Liver (tissue), 9 donors: ENCODE results near the gene MAP3K9. TPM values are rescaled to one million over a fixed set of nuclear protein-coding genes. Genes with fewer than 3 reads are reported as not detected.

ENCODE experiments used
- DNase-seq: peaks from one replicate; pipeline ENCODE4 v3.0.0-alpha.2; 2017; ENCODE audit warnings: low spot score
- H3K27ac ChIP-seq, 2 donors: one replicate each; pipeline ENCODE4 v1.7.0; 2013; ENCODE audit warnings: inconsistent platforms in 2 of 2, low read length in 2 of 2, control low read depth in 1 of 2, low read depth in 1 of 2, mild to moderate bottlenecking in 1 of 2
- H3K27me3 ChIP-seq, 4 donors: one replicate each; pipeline versions ENCODE4 v1.6.1 to v1.7.0; 2013; ENCODE audit warnings: low read length in 3 of 4, inconsistent platforms in 1 of 4, mild to moderate bottlenecking in 1 of 4, moderate library complexity in 1 of 4; ENCODE audit not compliant: control insufficient read depth in 4 of 4, insufficient read depth in 4 of 4
- H3K36me3 ChIP-seq, 4 donors: one replicate each; pipeline versions ENCODE4 v1.6.1 to v1.7.0; 2013; ENCODE audit warnings: low read length in 3 of 4, mild to moderate bottlenecking in 3 of 4, low read depth in 1 of 4, moderate library complexity in 1 of 4; ENCODE audit not compliant: control insufficient read depth in 4 of 4, insufficient read depth in 3 of 4
- H3K4me1 ChIP-seq, 4 donors: one replicate each; pipeline versions ENCODE4 v1.6.1 to v1.7.0; 2013; ENCODE audit warnings: low read length in 3 of 4, mild to moderate bottlenecking in 3 of 4, moderate library complexity in 1 of 4; ENCODE audit not compliant: control insufficient read depth in 4 of 4, insufficient read depth in 4 of 4
- H3K4me3 ChIP-seq, 3 donors: one replicate each; pipeline versions ENCODE4 v1.6.1 to v1.7.0; 2013; ENCODE audit warnings: low read length in 3 of 3, control low read depth in 1 of 3, low read depth in 1 of 3, mild to moderate bottlenecking in 1 of 3
- H3K9ac ChIP-seq, 2 donors: one replicate each; pipeline ENCODE4 v1.7.0; 2013; ENCODE audit warnings: low read length in 2 of 2, mild to moderate bottlenecking in 2 of 2, moderate library complexity in 2 of 2, control low read depth in 1 of 2, low read depth in 1 of 2
- H3K9me3 ChIP-seq, 4 donors: one replicate each; pipeline versions ENCODE4 v1.6.1 to v1.7.0; 2013; ENCODE audit warnings: low read length in 3 of 4; ENCODE audit not compliant: control insufficient read depth in 4 of 4
- EGR1 ChIP-seq, 2 donors: IDR thresholded peaks; 2 replicates each; pipeline ENCODE4 v1.6.1; 2016 to 2018; ENCODE audit warnings: antibody characterized with exemption in 2 of 2, low read depth in 2 of 2
- FOXA1 ChIP-seq: IDR thresholded peaks from 2 replicates; pipeline ENCODE4 v1.6.1; 2016; ENCODE audit warnings: antibody characterized with exemption
- FOXA2 ChIP-seq: IDR thresholded peaks from 2 replicates; pipeline ENCODE4 v1.6.1; 2016; ENCODE audit warnings: antibody characterized with exemption
- GABPA ChIP-seq, 2 donors: IDR thresholded peaks in 1 of 2; conservative IDR thresholded peaks in 1 of 2; 2 replicates each; pipeline ENCODE4 v1.6.1; 2016; ENCODE audit warnings: antibody characterized with exemption in 2 of 2, mild to moderate bottlenecking in 1 of 2, moderate library complexity in 1 of 2
- HNF4A ChIP-seq, 2 donors: conservative IDR thresholded peaks; 2 replicates each; pipeline ENCODE4 v1.6.1; 2016; ENCODE audit warnings: antibody characterized with exemption in 2 of 2, mild to moderate bottlenecking in 2 of 2
- HNF4G ChIP-seq: IDR thresholded peaks from 2 replicates; pipeline ENCODE4 v1.6.1; 2016; ENCODE audit warnings: antibody characterized with exemption
- JUND ChIP-seq, 2 donors: IDR thresholded peaks; 2 replicates each; pipeline ENCODE4 v1.6.1; 2016; ENCODE audit warnings: antibody characterized with exemption in 2 of 2
- NR2F2 ChIP-seq: IDR thresholded peaks from 2 replicates; pipeline ENCODE4 v1.6.1; 2016; ENCODE audit warnings: antibody characterized with exemption
- RAD21 ChIP-seq, 2 donors: IDR thresholded peaks; 2 replicates each; pipeline ENCODE4 v1.6.1; 2016; ENCODE audit warnings: antibody characterized with exemption in 2 of 2, mild to moderate bottlenecking in 2 of 2
- RXRA ChIP-seq, 2 donors: IDR thresholded peaks; 2 replicates each; pipeline ENCODE4 v1.6.1; 2017 to 2018; ENCODE audit warnings: antibody characterized with exemption in 2 of 2, mild to moderate bottlenecking in 1 of 2
- SP1 ChIP-seq: IDR thresholded peaks from 2 replicates; pipeline ENCODE4 v1.6.1; 2018; ENCODE audit warnings: antibody characterized with exemption, mild to moderate bottlenecking
- TAF1 ChIP-seq: conservative IDR thresholded peaks from 2 replicates; pipeline ENCODE4 v1.6.1; 2016; ENCODE audit warnings: antibody characterized with exemption, mild to moderate bottlenecking
- YY1 ChIP-seq: IDR thresholded peaks from 2 replicates; pipeline ENCODE4 v1.6.1; 2016; ENCODE audit warnings: antibody characterized with exemption, mild to moderate bottlenecking
- WGBS: extraction: QIAGEN DNeasy Blood & Tissue Kit; methylation state at CpG from one replicate; pipeline ENCODE4 v1.1.7; 2013; 5-methylcytosine and 5-hydroxymethylcytosine counted together
- polyA plus RNA-seq, 2 donors: library from polyadenylated mRNA; stranded (reverse) in 1 of 2; unstranded in 1 of 2; fragments of 200-250 nt in 1 of 2; fragments of >200 nt in 1 of 2; fragmentation: Nextera tagmentation in 1 of 2; extraction: Ambion mirVana in 1 of 2; gene quantifications; one replicate each; pipeline versions ENCODE4 v1.2.1 to v1.2.3, GENCODE V29; 2013 to 2015
- total RNA-seq, 2 donors: library from RNA; depleted of rRNA; stranded (reverse); fragments of >200 nt; gene quantifications; one replicate each; pipeline ENCODE4 v1.2.3, GENCODE V29; 2014
- TF ChIP-seq, protein P1 (sequence below): IDR thresholded peaks from 2 replicates; pipeline ENCODE4 v1.6.1; 2016; ENCODE audit warnings: antibody characterized with exemption
- TF ChIP-seq, protein P2 (sequence below): fragments of 150-350 bp; IDR thresholded peaks from 2 replicates; pipeline ENCODE4 v1.5.1; 2017; ENCODE audit warnings: improper control_type of control experiment, low read depth, low read length; ENCODE audit not compliant: missing input control
- TF ChIP-seq, protein P3 (sequence below): IDR thresholded peaks from 2 replicates; pipeline ENCODE4 v1.6.1; 2016; ENCODE audit warnings: antibody characterized with exemption
- TF ChIP-seq, protein P4 (sequence below): IDR thresholded peaks from 2 replicates; pipeline ENCODE4 v1.6.1; 2016; ENCODE audit warnings: antibody characterized with exemption, mild to moderate bottlenecking
- TF ChIP-seq, protein P5 (sequence below): IDR thresholded peaks from 2 replicates; pipeline ENCODE4 v1.6.1; 2016; ENCODE audit warnings: antibody characterized with exemption
- donor health status: healthy.
- donor health status: healthy.
- donor health status: healthy.
- donor health status: healthy.
- donor health status: healthy.

The MAP3K9 gene
- total and polyA plus RNA-seq, 4 donors = 0.65 to 5.2 (median 0.80) TPM

DNA sequence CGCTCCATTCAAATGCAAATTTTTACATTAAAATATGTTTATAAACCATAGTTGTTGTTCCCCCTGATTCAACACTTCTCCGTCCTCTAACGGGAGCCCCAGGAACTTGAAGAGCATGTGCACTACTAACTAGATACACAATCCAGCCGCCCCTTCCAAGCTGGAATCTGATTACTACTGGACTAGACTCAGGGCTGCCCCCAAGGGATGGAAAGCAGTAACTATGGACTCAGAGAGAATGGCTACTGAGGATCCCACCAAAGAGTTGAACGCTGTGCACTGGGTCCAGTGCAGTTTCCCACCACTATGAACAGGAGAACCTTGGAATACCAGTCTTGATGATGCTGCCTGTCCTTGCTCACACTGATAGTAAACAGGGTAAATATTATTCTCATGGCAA, 49.3 kb upstream of the MAP3K9 start:
- 90% methylated on average over 5 of the region's 5 CpGs for WGBS
- H3K9me3 ChIP-seq = no peaks in the 10 kb centered on the region
- H3K36me3 ChIP-seq = no peaks in the 10 kb centered on the region
- no peak overlapping the region for H3K9ac ChIP-seq
- DNase-seq = no peak
- no peak overlapping the region for H3K4me3 ChIP-seq
- H3K4me1 ChIP-seq = no peaks in the 10 kb centered on the region
- H3K27me3 ChIP-seq = no peaks in the 10 kb centered on the region
- TF ChIP-seq JUND (IDR thresholded peaks at IDR 0.05) (no peak), GABPA (IDR thresholded peaks at IDR 0.05 in 1 of 2, conservative IDR thresholded peaks at IDR 0.05 in 1 of 2) (no peak), RAD21 (IDR thresholded peaks at IDR 0.05) (no peak), EGR1 (IDR thresholded peaks at IDR 0.05; ENCODE audit: low read depth in 2 of 2) (no peak), NR2F2 (no peak), HNF4A (conservative IDR thresholded peaks at IDR 0.05) (no peak), FOXA2 (no peak)
- TF ChIP-seq, protein P1, sequence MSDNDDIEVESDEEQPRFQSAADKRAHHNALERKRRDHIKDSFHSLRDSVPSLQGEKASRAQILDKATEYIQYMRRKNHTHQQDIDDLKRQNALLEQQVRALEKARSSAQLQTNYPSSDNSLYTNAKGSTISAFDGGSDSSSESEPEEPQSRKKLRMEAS = no peak
- TF ChIP-seq, protein P2, sequence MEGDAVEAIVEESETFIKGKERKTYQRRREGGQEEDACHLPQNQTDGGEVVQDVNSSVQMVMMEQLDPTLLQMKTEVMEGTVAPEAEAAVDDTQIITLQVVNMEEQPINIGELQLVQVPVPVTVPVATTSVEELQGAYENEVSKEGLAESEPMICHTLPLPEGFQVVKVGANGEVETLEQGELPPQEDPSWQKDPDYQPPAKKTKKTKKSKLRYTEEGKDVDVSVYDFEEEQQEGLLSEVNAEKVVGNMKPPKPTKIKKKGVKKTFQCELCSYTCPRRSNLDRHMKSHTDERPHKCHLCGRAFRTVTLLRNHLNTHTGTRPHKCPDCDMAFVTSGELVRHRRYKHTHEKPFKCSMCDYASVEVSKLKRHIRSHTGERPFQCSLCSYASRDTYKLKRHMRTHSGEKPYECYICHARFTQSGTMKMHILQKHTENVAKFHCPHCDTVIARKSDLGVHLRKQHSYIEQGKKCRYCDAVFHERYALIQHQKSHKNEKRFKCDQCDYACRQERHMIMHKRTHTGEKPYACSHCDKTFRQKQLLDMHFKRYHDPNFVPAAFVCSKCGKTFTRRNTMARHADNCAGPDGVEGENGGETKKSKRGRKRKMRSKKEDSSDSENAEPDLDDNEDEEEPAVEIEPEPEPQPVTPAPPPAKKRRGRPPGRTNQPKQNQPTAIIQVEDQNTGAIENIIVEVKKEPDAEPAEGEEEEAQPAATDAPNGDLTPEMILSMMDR = no peak
- H3K27ac ChIP-seq = no peak overlapping the region

DNA sequence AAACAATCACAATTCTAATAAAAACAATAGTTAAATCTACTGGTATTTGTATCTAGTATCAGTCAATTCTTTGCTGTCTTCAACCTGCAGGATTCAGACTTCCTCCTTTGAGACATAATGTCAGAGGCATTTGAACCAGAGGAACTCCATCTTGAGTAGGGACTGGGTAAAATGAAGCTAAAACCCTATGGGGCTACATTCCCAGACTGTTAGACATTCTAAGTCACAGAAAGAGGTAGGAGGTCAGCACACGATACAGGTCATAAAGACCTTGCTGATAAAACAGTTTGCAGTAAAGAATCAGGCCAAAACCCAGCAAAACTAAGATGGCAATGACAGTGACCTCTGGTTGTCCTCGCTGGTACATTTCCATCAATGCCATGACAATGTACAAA, 48.2 kb upstream of the MAP3K9 start:
- Histone ChIP-seq H3K4me1 (no peaks in the 10 kb centered on the region), H3K9ac (no peak overlapping the region), H3K4me3 (no peak overlapping the region), H3K27me3 (no peaks in the 10 kb centered on the region), H3K27ac (no peak overlapping the region), H3K36me3 (no peaks in the 10 kb centered on the region), H3K9me3 (no peaks in the 10 kb centered on the region)
- DNase-seq = no peak
- no peak for TF ChIP-seq RXRA (IDR thresholded peaks at IDR 0.05)
- TF ChIP-seq, protein P3, sequence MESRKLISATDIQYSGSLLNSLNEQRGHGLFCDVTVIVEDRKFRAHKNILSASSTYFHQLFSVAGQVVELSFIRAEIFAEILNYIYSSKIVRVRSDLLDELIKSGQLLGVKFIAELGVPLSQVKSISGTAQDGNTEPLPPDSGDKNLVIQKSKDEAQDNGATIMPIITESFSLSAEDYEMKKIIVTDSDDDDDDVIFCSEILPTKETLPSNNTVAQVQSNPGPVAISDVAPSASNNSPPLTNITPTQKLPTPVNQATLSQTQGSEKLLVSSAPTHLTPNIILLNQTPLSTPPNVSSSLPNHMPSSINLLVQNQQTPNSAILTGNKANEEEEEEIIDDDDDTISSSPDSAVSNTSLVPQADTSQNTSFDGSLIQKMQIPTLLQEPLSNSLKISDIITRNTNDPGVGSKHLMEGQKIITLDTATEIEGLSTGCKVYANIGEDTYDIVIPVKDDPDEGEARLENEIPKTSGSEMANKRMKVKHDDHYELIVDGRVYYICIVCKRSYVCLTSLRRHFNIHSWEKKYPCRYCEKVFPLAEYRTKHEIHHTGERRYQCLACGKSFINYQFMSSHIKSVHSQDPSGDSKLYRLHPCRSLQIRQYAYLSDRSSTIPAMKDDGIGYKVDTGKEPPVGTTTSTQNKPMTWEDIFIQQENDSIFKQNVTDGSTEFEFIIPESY = no peak
- no peak for TF ChIP-seq HNF4G
- TF ChIP-seq GABPA (IDR thresholded peaks at IDR 0.05 in 1 of 2, conservative IDR thresholded peaks at IDR 0.05 in 1 of 2) = no peak
- TF ChIP-seq, protein P1 = no peak
- no peak for TF ChIP-seq HNF4A (conservative IDR thresholded peaks at IDR 0.05)
- TF ChIP-seq FOXA2 = no peak
- no peak for TF ChIP-seq YY1
- TF ChIP-seq FOXA1 = no peak
- no peak for TF ChIP-seq NR2F2
- no peak for TF ChIP-seq TAF1
- TF ChIP-seq, protein P2 = no peak
- TF ChIP-seq SP1 = no peak
- no peak for TF ChIP-seq EGR1 (IDR thresholded peaks at IDR 0.05; ENCODE audit: low read depth in 2 of 2)
- no peak for TF ChIP-seq JUND (IDR thresholded peaks at IDR 0.05)
- TF ChIP-seq RAD21 (IDR thresholded peaks at IDR 0.05) = no peak
- TF ChIP-seq, protein P4, sequence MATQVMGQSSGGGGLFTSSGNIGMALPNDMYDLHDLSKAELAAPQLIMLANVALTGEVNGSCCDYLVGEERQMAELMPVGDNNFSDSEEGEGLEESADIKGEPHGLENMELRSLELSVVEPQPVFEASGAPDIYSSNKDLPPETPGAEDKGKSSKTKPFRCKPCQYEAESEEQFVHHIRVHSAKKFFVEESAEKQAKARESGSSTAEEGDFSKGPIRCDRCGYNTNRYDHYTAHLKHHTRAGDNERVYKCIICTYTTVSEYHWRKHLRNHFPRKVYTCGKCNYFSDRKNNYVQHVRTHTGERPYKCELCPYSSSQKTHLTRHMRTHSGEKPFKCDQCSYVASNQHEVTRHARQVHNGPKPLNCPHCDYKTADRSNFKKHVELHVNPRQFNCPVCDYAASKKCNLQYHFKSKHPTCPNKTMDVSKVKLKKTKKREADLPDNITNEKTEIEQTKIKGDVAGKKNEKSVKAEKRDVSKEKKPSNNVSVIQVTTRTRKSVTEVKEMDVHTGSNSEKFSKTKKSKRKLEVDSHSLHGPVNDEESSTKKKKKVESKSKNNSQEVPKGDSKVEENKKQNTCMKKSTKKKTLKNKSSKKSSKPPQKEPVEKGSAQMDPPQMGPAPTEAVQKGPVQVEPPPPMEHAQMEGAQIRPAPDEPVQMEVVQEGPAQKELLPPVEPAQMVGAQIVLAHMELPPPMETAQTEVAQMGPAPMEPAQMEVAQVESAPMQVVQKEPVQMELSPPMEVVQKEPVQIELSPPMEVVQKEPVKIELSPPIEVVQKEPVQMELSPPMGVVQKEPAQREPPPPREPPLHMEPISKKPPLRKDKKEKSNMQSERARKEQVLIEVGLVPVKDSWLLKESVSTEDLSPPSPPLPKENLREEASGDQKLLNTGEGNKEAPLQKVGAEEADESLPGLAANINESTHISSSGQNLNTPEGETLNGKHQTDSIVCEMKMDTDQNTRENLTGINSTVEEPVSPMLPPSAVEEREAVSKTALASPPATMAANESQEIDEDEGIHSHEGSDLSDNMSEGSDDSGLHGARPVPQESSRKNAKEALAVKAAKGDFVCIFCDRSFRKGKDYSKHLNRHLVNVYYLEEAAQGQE = no peak
- TF ChIP-seq, protein P5, sequence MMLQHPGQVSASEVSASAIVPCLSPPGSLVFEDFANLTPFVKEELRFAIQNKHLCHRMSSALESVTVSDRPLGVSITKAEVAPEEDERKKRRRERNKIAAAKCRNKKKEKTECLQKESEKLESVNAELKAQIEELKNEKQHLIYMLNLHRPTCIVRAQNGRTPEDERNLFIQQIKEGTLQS = no peak
- WGBS = 94% methylated on average over 2 of the region's 2 CpGs
